ENCODE measurements around the gene ZXDC. TPM values are rescaled to one million over a fixed set of nuclear protein-coding genes. Genes with fewer than 3 reads are reported as not detected.

The ZXDC gene
- total RNA-seq, 3 donors from 2014 or later, result 37.6 to 42.4 (median 39.0) TPM

- H3K4me3 ChIP-seq, result no peak overlapping the region
- H3K36me3 ChIP-seq, result no peaks in the 10 kb centered on the region
- H3K4me1 ChIP-seq, result no peaks in the 10 kb centered on the region
- H3K9me3 ChIP-seq, result peaks cover 9 to 20% of the 10 kb centered on the region in 2 donors
- TF ChIP-seq POLR2AphosphoS5 (IDR thresholded peaks at IDR 0.05) (no peak), CTCF (IDR thresholded peaks at IDR 0.05) (no peak), POLR2A (IDR thresholded peaks at IDR 0.05) (no peak)
- DNase-seq (ENCODE audit: low spot score in 2 of 2), result peak in 1 of 2 donors; percentile 38
- no peaks in the 10 kb centered on the region for H3K27me3 ChIP-seq
- intact Hi-C loops (cut with DNase I; ENCODE audit: low total_unique reads), result no loop called here
- no peak overlapping the region for H3K27ac ChIP-seq
Measured at GRCh38 chr3:126424039-126424717, 51.5 kb downstream of the ZXDC start.

GRCh38 chr3:126423191-126424038 is 52.3 kb downstream of the ZXDC start:
- peaks cover 0 to 3% of the 10 kb centered on the region in 2 donors for H3K27me3 ChIP-seq
- TF ChIP-seq POLR2A (IDR thresholded peaks at IDR 0.05) (no peak), POLR2AphosphoS5 (IDR thresholded peaks at IDR 0.05) (no peak), CTCF (IDR thresholded peaks at IDR 0.05) (no peak)
- H3K36me3 ChIP-seq, result no peaks in the 10 kb centered on the region
- no peaks in the 10 kb centered on the region for H3K4me1 ChIP-seq
- H3K4me3 ChIP-seq, result no peak overlapping the region
- intact Hi-C loops (cut with DNase I; ENCODE audit: low total_unique reads), result no loop called here
- no peak overlapping the region for H3K27ac ChIP-seq
- peak in 1 of 2 donors; percentile 28 for DNase-seq (ENCODE audit: low spot score in 2 of 2)
- peaks cover 9 to 20% of the 10 kb centered on the region in 2 donors for H3K9me3 ChIP-seq

- TF ChIP-seq POLR2A (IDR thresholded peaks at IDR 0.05) (no peak), CTCF (IDR thresholded peaks at IDR 0.05) (no peak), POLR2AphosphoS5 (IDR thresholded peaks at IDR 0.05) (no peak)
- Histone ChIP-seq H3K9me3 (peaks cover 9 to 13% of the 10 kb centered on the region in 2 donors), H3K36me3 (no peaks in the 10 kb centered on the region), H3K4me3 (no peak overlapping the region), H3K27ac (no peak overlapping the region), H3K4me1 (no peaks in the 10 kb centered on the region), H3K27me3 (peaks cover 0 to 11% of the 10 kb centered on the region in 2 donors)
- intact Hi-C loops (cut with DNase I; ENCODE audit: low total_unique reads), result no loop called here
- DNase-seq (ENCODE audit: low spot score in 2 of 2), result peak in 1 of 2 donors; percentile 34
Measured at GRCh38 chr3:126422571-126423091, 53.1 kb downstream of the ZXDC start.

GRCh38 chr3:126422121-126422520 is 53.6 kb downstream of the ZXDC start:
- no peak overlapping the region for H3K4me3 ChIP-seq
- H3K36me3 ChIP-seq, result no peaks in the 10 kb centered on the region
- peaks cover 9 to 11% of the 10 kb centered on the region in 2 donors for H3K9me3 ChIP-seq
- DNase-seq (ENCODE audit: low spot score in 2 of 2), result peak in 1 of 2 donors; percentile 36
- peaks cover 0 to 16% of the 10 kb centered on the region in 2 donors for H3K27me3 ChIP-seq
- H3K27ac ChIP-seq, result no peak overlapping the region
- intact Hi-C loops (cut with DNase I; ENCODE audit: low total_unique reads), result no loop called here
- TF ChIP-seq POLR2AphosphoS5 (IDR thresholded peaks at IDR 0.05) (no peak), POLR2A (IDR thresholded peaks at IDR 0.05) (no peak), CTCF (IDR thresholded peaks at IDR 0.05) (no peak)
- no peaks in the 10 kb centered on the region for H3K4me1 ChIP-seq
